Fibroblast of gingiva (primary cell): ENCODE data around the gene PLCB4.

Source experiments
- DNase-seq: peaks from one replicate; pipeline ENCODE4 v3.0.0-alpha.2; 2011; ENCODE audit warnings: low read depth

PLCB4 gene

GRCh38 chr20:9223296-9223695, 154.4 kb downstream of the PLCB4 start:
- no peak for DNase-seq

GRCh38 chr20:9225879-9226278, 157.0 kb downstream of the PLCB4 start:
- DNase-seq = no peak

GRCh38 chr20:9227896-9228615, 159.2 kb downstream of the PLCB4 start:
- DNase-seq = no peak

- DNase-seq = peak; percentile 19
Observed at GRCh38 chr20:9228774-9229450, 160.0 kb downstream of the PLCB4 start.

- no peak for DNase-seq
Observed at GRCh38 chr20:9230406-9230805, 161.5 kb downstream of the PLCB4 start.

GRCh38 chr20:9233804-9234203, 164.9 kb downstream of the PLCB4 start:
- no peak for DNase-seq

- peak; percentile 92 for DNase-seq
Observed at GRCh38 chr20:9235518-9235917, 166.6 kb downstream of the PLCB4 start.

GRCh38 chr20:9236458-9236857, 167.6 kb downstream of the PLCB4 start:
- DNase-seq = no peak

- DNase-seq = peak; percentile 90
Observed at GRCh38 chr20:9241232-9241692, 172.4 kb downstream of the PLCB4 start.

GRCh38 chr20:9241721-9242427, 173.0 kb downstream of the PLCB4 start:
- DNase-seq = no peak

- DNase-seq = peak; percentile 5
Observed at GRCh38 chr20:9243986-9244385, 175.1 kb downstream of the PLCB4 start.

- no peak for DNase-seq
Observed at GRCh38 chr20:9244811-9245210, 175.9 kb downstream of the PLCB4 start.

GRCh38 chr20:9246731-9247130, 177.8 kb downstream of the PLCB4 start:
- DNase-seq = no peak

GRCh38 chr20:9250511-9250910, 181.6 kb downstream of the PLCB4 start:
- no peak for DNase-seq

GRCh38 chr20:9253006-9253539, 184.2 kb downstream of the PLCB4 start:
- DNase-seq = no peak

- DNase-seq = no peak
Observed at GRCh38 chr20:9255171-9255570, 186.3 kb downstream of the PLCB4 start.

- no peak for DNase-seq
Observed at GRCh38 chr20:9256393-9256792, 187.5 kb downstream of the PLCB4 start.

- DNase-seq = no peak
Observed at GRCh38 chr20:9258901-9259300, 190.0 kb downstream of the PLCB4 start.

GRCh38 chr20:9260027-9260426, 191.1 kb downstream of the PLCB4 start:
- no peak for DNase-seq

- no peak for DNase-seq
Observed at GRCh38 chr20:9261781-9262180, 192.9 kb downstream of the PLCB4 start.

GRCh38 chr20:9262653-9263194, 193.8 kb downstream of the PLCB4 start:
- no peak for DNase-seq

GRCh38 chr20:9269280-9269971, 200.5 kb downstream of the PLCB4 start:
- no peak for DNase-seq
